Choroid plexus epithelial cell (primary cell): ENCODE results near the gene ANGPTL3.

Experiments
- DNase-seq: peaks from one replicate; pipeline ENCODE4 v3.0.0-alpha.2; 2010; ENCODE audit warnings: low read depth
- H3K4me3 ChIP-seq: 2 replicates; pipeline ENCODE4 v1.5.1; 2011; ENCODE audit warnings: low read depth, mild to moderate bottlenecking, control low read depth, low read length, moderate library complexity
- CTCF ChIP-seq: conservative IDR thresholded peaks from 2 replicates; pipeline ENCODE4 v1.5.1; 2011; ENCODE audit warnings: low read depth, mild to moderate bottlenecking, control low read depth, inconsistent platforms, low read length, moderate library complexity

ANGPTL3 gene

DNA sequence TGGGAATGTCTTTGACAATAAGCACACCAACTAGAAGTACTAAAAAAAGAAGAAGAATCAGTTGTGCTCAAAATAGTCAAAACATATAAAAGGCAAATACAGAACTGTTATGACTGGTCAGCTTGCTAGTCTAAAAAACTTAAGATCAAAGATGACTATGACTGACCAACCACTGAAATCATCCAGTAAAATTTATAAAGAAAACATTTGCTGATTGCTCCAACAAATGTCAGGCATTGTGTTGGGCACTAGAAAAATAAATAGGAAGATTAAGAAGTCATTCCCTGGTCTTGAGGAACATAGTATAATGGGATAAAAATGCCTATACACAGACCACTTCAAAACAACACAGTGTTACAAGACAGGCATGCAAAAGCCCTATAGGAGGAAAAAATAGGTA, 9.3 kb upstream of the ANGPTL3 start:
- TF ChIP-seq CTCF: no peak
- H3K4me3 ChIP-seq: no peak overlapping the region
- DNase-seq: no peak

- H3K4me3 ChIP-seq: no peak overlapping the region
- no peak for TF ChIP-seq CTCF
- DNase-seq: peak; percentile 56
Measured at GRCh38 chr1:62589321-62589720, 8.0 kb upstream of the ANGPTL3 start.

GRCh38 chr1:62590255-62590969, 6.9 kb upstream of the ANGPTL3 start:
- no peak overlapping the region for H3K4me3 ChIP-seq
- DNase-seq: no peak
- TF ChIP-seq CTCF: no peak

GRCh38 chr1:62590970-62591368, 6.4 kb upstream of the ANGPTL3 start:
- no peak overlapping the region for H3K4me3 ChIP-seq
- no peak for DNase-seq
- no peak for TF ChIP-seq CTCF

- H3K4me3 ChIP-seq: no peak overlapping the region
- no peak for TF ChIP-seq CTCF
- DNase-seq: peak; percentile 38
Measured at GRCh38 chr1:62593825-62594394, 3.4 kb upstream of the ANGPTL3 start.

DNA sequence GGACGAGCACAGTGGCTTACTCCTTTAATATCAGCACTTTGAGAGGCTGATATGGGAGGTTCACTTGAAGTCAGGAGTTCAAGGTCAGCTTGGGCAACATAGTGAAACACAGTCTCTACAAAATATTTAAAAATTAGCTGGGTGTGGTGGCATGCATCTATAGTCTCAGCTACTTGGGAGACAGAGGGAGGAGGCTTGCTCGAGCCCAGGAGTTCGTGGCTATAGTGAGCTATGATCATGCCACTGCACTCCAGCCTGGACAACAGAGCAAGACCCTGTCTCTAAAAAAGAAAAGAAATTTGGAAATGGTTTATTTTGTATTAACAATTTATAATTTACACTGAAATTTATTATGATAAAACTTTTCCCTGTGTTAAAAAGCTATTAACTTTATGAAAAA, 1.7 kb upstream of the ANGPTL3 start:
- TF ChIP-seq CTCF: no peak
- DNase-seq: no peak
- H3K4me3 ChIP-seq: no peak overlapping the region

DNA sequence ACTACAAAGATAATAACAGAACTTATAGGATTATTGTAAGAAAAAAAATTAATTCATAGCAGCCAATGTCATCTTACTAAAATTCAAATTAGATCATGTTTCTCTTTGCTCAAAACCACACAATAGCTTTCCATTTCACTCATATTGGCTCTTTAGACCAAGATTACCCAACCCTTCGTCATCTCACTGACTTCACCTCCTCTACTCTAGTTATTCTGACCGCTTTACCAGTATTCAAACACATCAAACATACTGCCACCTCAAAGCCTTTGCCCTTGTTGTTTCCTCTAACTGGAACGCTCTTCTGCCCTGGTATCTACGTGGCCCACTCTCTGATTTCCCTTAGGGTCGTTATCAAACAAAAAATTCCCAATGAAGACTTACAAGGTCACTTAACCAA, 1.7 kb downstream of the ANGPTL3 start:
- H3K4me3 ChIP-seq: no peak overlapping the region
- no peak for TF ChIP-seq CTCF
- DNase-seq: no peak
